HepG2 (cell line): ENCODE data around the gene ADAMTS14. TPM values are rescaled to one million over a fixed set of nuclear protein-coding genes. Genes with fewer than 3 reads are reported as not detected.
A peak's percentile ranks its signal among the peaks of the same experiment; 100 is the strongest.

Experiments used
- ATAC-seq: fragments of 200-7000 bp; cut with Tn5 transposase; 3 replicates; pipeline ENCODE4 v1.9.1; 2020; ENCODE audit warnings: mild to moderate bottlenecking, moderate library complexity
- BruUV-seq: library from RNA; stranded (reverse); fragments of 400-500 nt; replicated peaks from 2 replicates; lab custom pipeline; 2021; lab: Mats Ljungman, UMichigan
- CTCF ChIA-PET: fragments of 300-600 bp; formaldehyde crosslinking; extraction: SDS; loops from one replicate; lab custom pipeline; 2021; ENCODE audit warnings: low total read pairs, inconsistent platforms, low intra/inter-chr PET ratio; lab: Yijun Ruan, JAX
- POLR2A ChIA-PET: fragments of 350-600 bp; sonication (Branson Sonifier 250); formaldehyde crosslinking; loops from one replicate; lab custom pipeline; 2020; ENCODE audit warnings: antibody characterized with exemption, inconsistent platforms; lab: Yijun Ruan, JAX
- DNase-seq: peaks from one replicate; pipeline ENCODE4 v3.0.0-alpha.2; 2015; ENCODE audit warnings: low spot score
- FAIRE-seq: peaks from 3 replicates; lab custom pipeline; 2011; peaks lifted over from hg19 to GRCh38; lab: Jason Lieb, UNC
- H2AFZ ChIP-seq: one replicate; pipeline ENCODE4 v1.6.1; 2011; ENCODE audit warnings: low read length, inconsistent platforms
- H3K27ac ChIP-seq: fragments of 300-600 bp; 3 replicates; pipeline ENCODE4 v1.8.0; 2011; ENCODE audit warnings: mixed run types, mild to moderate bottlenecking, mixed read lengths, low read length, inconsistent platforms; ENCODE audit not compliant: insufficient read depth; ENCODE audit errors: extremely low read length
- H3K27me3 ChIP-seq, 2 experiments: fragments of 200-600 bp in 1 of 2; 2 replicates in 1 of 2; 3 replicates in 1 of 2; pipeline versions ENCODE4 v1.6.0 to v1.8.0; 2011; ENCODE audit warnings: low read length in 2 of 2, mild to moderate bottlenecking in 2 of 2, moderate library complexity in 2 of 2, inconsistent platforms in 1 of 2; ENCODE audit not compliant: insufficient read depth in 2 of 2, control insufficient read depth in 1 of 2
- H3K36me3 ChIP-seq, 2 experiments: fragments of 200-600 bp in 1 of 2; replicated peaks in 1 of 2; 2 replicates in 1 of 2; 3 replicates in 1 of 2; pipeline versions ENCODE4 v1.5.1 to v1.8.0; 2011; ENCODE audit warnings: low read length in 2 of 2, inconsistent platforms in 1 of 2; ENCODE audit not compliant: insufficient read depth in 2 of 2, control insufficient read depth in 1 of 2
- H3K4me1 ChIP-seq: 2 replicates; pipeline ENCODE4 v1.5.1; 2012; ENCODE audit warnings: low read length, inconsistent platforms; ENCODE audit not compliant: insufficient read depth
- H3K4me2 ChIP-seq: 2 replicates; pipeline ENCODE4 v1.6.0; 2011; ENCODE audit warnings: low read depth, low read length, inconsistent platforms
- H3K4me3 ChIP-seq, 3 experiments: fragments of 200-600 bp in 1 of 3; sonication (generic), shearing (Covaris generic) in 1 of 3; replicated peaks in 1 of 3; 2 replicates each; pipeline ENCODE4 v1.5.1; 2011 to 2016; ENCODE audit warnings: low read length in 3 of 3, inconsistent platforms in 2 of 3, low read depth in 2 of 3, mild to moderate bottlenecking in 2 of 3, control low read depth in 1 of 3, mixed read lengths in 1 of 3; ENCODE audit not compliant: insufficient read depth in 1 of 3
- H3K79me2 ChIP-seq: one replicate; pipeline ENCODE4 v1.6.1; 2011; ENCODE audit warnings: low read length, inconsistent platforms; ENCODE audit not compliant: insufficient read depth
- H3K9ac ChIP-seq: 2 replicates; pipeline ENCODE4 v1.6.0; 2011; ENCODE audit warnings: mild to moderate bottlenecking, low read depth, low read length, inconsistent platforms; ENCODE audit not compliant: insufficient read depth
- H3K9me3 ChIP-seq: 2 replicates; pipeline ENCODE4 v1.5.1; 2012; ENCODE audit warnings: mild to moderate bottlenecking, low read length
- H4K20me1 ChIP-seq: 2 replicates; pipeline ENCODE4 v1.6.0; 2011; ENCODE audit warnings: inconsistent platforms, mild to moderate bottlenecking, low read length, moderate library complexity; ENCODE audit not compliant: insufficient read depth
- HNF4A ChIP-seq: sonication (generic); formaldehyde crosslinking; IDR thresholded peaks from 2 replicates; pipeline ENCODE4 v1.4.0; 2020; ENCODE audit warnings: missing genetic modification reagents
- HNF4G ChIP-seq, 2 experiments: sonication (generic) in 1 of 2; formaldehyde crosslinking in 1 of 2; IDR thresholded peaks; 2 replicates each; pipeline versions ENCODE4 v1.4.0 to v1.6.1; 2011 to 2020; ENCODE audit warnings: borderline replicate concordance in 2 of 2, low read depth in 2 of 2, mild to moderate bottlenecking in 2 of 2, low read length in 1 of 2, missing genetic modification reagents in 1 of 2, moderate library complexity in 1 of 2
- KLF9 ChIP-seq: IDR thresholded peaks from 2 replicates; pipeline ENCODE4 v1.6.1; 2016; ENCODE audit warnings: low read depth
- NCOR1 ChIP-seq: fragments of 200-600 bp; sonication (generic); IDR thresholded peaks from 2 replicates; pipeline ENCODE4 v1.7.0; 2017; ENCODE audit warnings: antibody characterized with exemption, low read length, borderline replicate concordance
- SOX13 ChIP-seq, 3 experiments: fragments of 450-650 bp in 1 of 3; sonication (generic) in 1 of 3; formaldehyde crosslinking in 1 of 3; IDR thresholded peaks in 2 of 3; conservative IDR thresholded peaks in 1 of 3; 2 replicates each; pipeline versions ENCODE4 v1.5.0 to v1.6.1; 2016 to 2020; ENCODE audit warnings: antibody characterized with exemption in 1 of 3, mild to moderate bottlenecking in 1 of 3, missing compliant biosample characterization in 1 of 3, missing genetic modification reagents in 1 of 3, moderate library complexity in 1 of 3
- SOX5 ChIP-seq: IDR thresholded peaks from 2 replicates; pipeline ENCODE4 v1.6.1; 2016; ENCODE audit warnings: borderline replicate concordance
- SOX6 ChIP-seq, 2 experiments: fragments of 450-650 bp in 1 of 2; sonication (generic) in 1 of 2; formaldehyde crosslinking in 1 of 2; IDR thresholded peaks; 2 replicates each; pipeline versions ENCODE4 v1.4.0 to v1.6.1; 2017 to 2020; ENCODE audit warnings: antibody characterized with exemption in 1 of 2, mild to moderate bottlenecking in 1 of 2, missing genetic modification reagents in 1 of 2
- ZNF644 ChIP-seq: IDR thresholded peaks from 2 replicates; pipeline ENCODE4 v1.6.1; 2016; ENCODE audit warnings: low read depth
- ZNF678 ChIP-seq: sonication (generic); formaldehyde crosslinking; IDR thresholded peaks from 2 replicates; pipeline ENCODE4 v1.4.0; 2020; ENCODE audit warnings: mild to moderate bottlenecking, missing genetic modification reagents
- ZNF749 ChIP-seq: sonication (generic); formaldehyde crosslinking; IDR thresholded peaks from 2 replicates; pipeline ENCODE4 v1.8.0; 2022; ENCODE audit warnings: mild to moderate bottlenecking, missing genetic modification reagents, moderate library complexity, borderline replicate concordance
- WGBS: methylation state at CpG from one replicate; pipeline ENCODE4 v1.1.6; 2017; ENCODE audit warnings: low lambda C conversion rate; 5-methylcytosine and 5-hydroxymethylcytosine counted together
- in situ Hi-C: cut with HindIII; loops from 2 replicates; pipeline ENCODE4 v1.10.0; 2017; ENCODE audit warnings: low pct_unique_long_range_greater_than_20kb; ENCODE audit not compliant: extremely low pct_ligation_motif_present
- intact Hi-C: fragments of 100-400 bp; cut with micrococcal nuclease; formaldehyde crosslinking; loops from one replicate; pipeline ENCODE4 v1.10.0; 2022; ENCODE audit not compliant: unreplicated experiment
- polyA plus RNA-seq, 8 experiments: library from polyadenylated mRNA; depleted of rRNA in 3 of 8; stranded (reverse) in 7 of 8; unstranded in 1 of 8; fragments of >200 nt; fragmentation: Illumina TruSeq in 4 of 8; extraction: Trizol in 4 of 8; gene quantifications; 2 replicates each; pipeline versions ENCODE4 v1.2.1 to v1.2.3, GENCODE V29; 2011 to 2016; ENCODE audit warnings: low read depth in 4 of 8, missing spikeins in 1 of 8, mixed read lengths in 1 of 8; ENCODE audit not compliant: insufficient read depth in 1 of 8
- total RNA-seq, 5 experiments: library from RNA; depleted of rRNA; stranded (reverse); fragments of >200 nt; fragmentation: Illumina TruSeq; extraction: Trizol; gene quantifications; 2 replicates each; pipeline ENCODE4 v1.2.3, GENCODE V29; 2016; ENCODE audit warnings: low read depth in 1 of 5
- TF ChIP-seq, protein P1 (sequence below): sonication (generic); IDR thresholded peaks from 2 replicates; pipeline ENCODE4 v1.6.1; 2016; ENCODE audit warnings: low read depth, borderline replicate concordance
- TF ChIP-seq, protein P2 (sequence below): sonication (generic); formaldehyde crosslinking; IDR thresholded peaks from 2 replicates; pipeline ENCODE4 v1.4.0; 2020; ENCODE audit warnings: missing genetic modification reagents

The ADAMTS14 gene
- total and polyA plus RNA-seq, 2 of the 13 experiments (the other 11 are each of a cell fraction or from before 2014, with no cell fraction given): 0.04 to 0.07 TPM

DNA sequence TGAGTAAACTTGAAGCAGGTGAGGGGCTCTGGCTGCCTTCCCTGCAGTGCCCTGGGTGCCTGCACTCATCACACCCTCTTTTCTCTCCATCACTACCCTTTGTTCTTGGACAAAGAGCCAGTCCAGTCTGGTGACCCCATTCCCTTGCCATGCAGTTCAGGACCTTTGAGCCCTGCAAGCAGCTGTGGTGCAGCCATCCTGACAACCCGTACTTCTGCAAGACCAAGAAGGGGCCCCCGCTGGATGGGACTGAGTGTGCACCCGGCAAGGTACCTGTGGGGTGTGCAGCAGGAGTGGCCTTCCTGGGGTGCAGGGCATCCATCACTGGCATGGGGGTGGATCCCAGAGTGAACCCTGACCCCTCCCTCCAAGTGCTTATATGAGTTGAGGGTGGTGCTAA is 64.2 kb downstream of the ADAMTS14 start:
- H3K4me3 ChIP-seq: no peak overlapping the region
- no peaks in the 10 kb centered on the region for H3K9me3 ChIP-seq
- H3K27me3 ChIP-seq: no peaks in the 10 kb centered on the region
- H3K9ac ChIP-seq: no peak overlapping the region
- no peaks in the 10 kb centered on the region for H3K36me3 ChIP-seq
- H3K4me2 ChIP-seq: peak overlapping the region; percentile 33; the same call in 1 of the 2 replicates
- no peak overlapping the region for H2AFZ ChIP-seq
- ATAC-seq (peak; percentile 66), DNase-seq (peak; percentile 27), FAIRE-seq (no peak)
- WGBS: 0% methylated on average over 2 of the region's 3 CpGs
- intact Hi-C loops: no loop called here
- BruUV-seq: no TSS peak
- CTCF ChIA-PET: interaction anchor here (1.2 kb wide), 1 partner anchor 23 kb away, joined by 3 read pairs; no protein-coding TSS in a partner anchor
- no peaks in the 10 kb centered on the region for H4K20me1 ChIP-seq
- TF ChIP-seq, protein P1, sequence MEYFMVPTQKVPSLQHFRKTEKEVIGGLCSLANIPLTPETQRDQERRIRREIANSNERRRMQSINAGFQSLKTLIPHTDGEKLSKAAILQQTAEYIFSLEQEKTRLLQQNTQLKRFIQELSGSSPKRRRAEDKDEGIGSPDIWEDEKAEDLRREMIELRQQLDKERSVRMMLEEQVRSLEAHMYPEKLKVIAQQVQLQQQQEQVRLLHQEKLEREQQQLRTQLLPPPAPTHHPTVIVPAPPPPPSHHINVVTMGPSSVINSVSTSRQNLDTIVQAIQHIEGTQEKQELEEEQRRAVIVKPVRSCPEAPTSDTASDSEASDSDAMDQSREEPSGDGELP: peak; percentile 33; the same call in 1 of the 2 replicates
- TF ChIP-seq SOX6 (IDR thresholded peaks at IDR 0.05): no peak
- TF ChIP-seq SOX6 (CRISPR knock-in tag; IDR thresholded peaks at IDR 0.05): peak; percentile 35; the same call in 1 of the 2 replicates
- TF ChIP-seq, protein P2, sequence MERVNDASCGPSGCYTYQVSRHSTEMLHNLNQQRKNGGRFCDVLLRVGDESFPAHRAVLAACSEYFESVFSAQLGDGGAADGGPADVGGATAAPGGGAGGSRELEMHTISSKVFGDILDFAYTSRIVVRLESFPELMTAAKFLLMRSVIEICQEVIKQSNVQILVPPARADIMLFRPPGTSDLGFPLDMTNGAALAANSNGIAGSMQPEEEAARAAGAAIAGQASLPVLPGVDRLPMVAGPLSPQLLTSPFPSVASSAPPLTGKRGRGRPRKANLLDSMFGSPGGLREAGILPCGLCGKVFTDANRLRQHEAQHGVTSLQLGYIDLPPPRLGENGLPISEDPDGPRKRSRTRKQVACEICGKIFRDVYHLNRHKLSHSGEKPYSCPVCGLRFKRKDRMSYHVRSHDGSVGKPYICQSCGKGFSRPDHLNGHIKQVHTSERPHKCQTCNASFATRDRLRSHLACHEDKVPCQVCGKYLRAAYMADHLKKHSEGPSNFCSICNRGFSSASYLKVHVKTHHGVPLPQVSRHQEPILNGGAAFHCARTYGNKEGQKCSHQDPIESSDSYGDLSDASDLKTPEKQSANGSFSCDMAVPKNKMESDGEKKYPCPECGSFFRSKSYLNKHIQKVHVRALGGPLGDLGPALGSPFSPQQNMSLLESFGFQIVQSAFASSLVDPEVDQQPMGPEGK (CRISPR knock-in tag): 0 out of 2 replicates have a peak, but pooled peaks have one; percentile 20
- TF ChIP-seq SOX13 (IDR thresholded peaks at IDR 0.05): 0 out of 2 replicates have a peak, but pooled peaks have one; percentile 26
- TF ChIP-seq SOX13 (CRISPR knock-in tag; conservative IDR thresholded peaks at IDR 0.05 in 1 of 2, IDR thresholded peaks at IDR 0.05 in 1 of 2): peak in 1 of 2 experiments; percentile 46; a peak in 1 of 4 replicates
- 0 out of 2 replicates have a peak, but pooled peaks have one; percentile 25 for TF ChIP-seq ZNF644 (CRISPR knock-in tag)
- TF ChIP-seq ZNF749 (CRISPR knock-in tag): no peak
- no peak for TF ChIP-seq ZNF678 (CRISPR knock-in tag)
- peak; percentile 62 for TF ChIP-seq HNF4G (IDR thresholded peaks at IDR 0.05; ENCODE audit: borderline replicate concordance, low read depth, low read length)
- TF ChIP-seq HNF4G (CRISPR knock-in tag; IDR thresholded peaks at IDR 0.05; ENCODE audit: borderline replicate concordance, low read depth): no peak
- peak; percentile 71; the same call in 1 of the 2 replicates for TF ChIP-seq NCOR1
- peak; percentile 74 for TF ChIP-seq HNF4A (CRISPR knock-in tag)
- peak; percentile 57; the same call in 1 of the 2 replicates for TF ChIP-seq SOX5 (CRISPR knock-in tag)
- TF ChIP-seq KLF9 (CRISPR knock-in tag): no peak
- POLR2A ChIA-PET: no interaction called here
- peaks cover 24% of the 10 kb centered on the region for H3K4me1 ChIP-seq
- H3K79me2 ChIP-seq: no peaks in the 10 kb centered on the region
- no peak overlapping the region for H3K27ac ChIP-seq
- in situ Hi-C loops: no loop called here
